Activated CD4-positive, alpha-beta T cell treated with anti-CD3 and anti-CD28 coated beads for 4 hours (primary cell): ENCODE results near the gene AP3D1.

ENCODE experiments used
- DNase-seq, 2 donors: peaks; one replicate each; pipeline ENCODE4 v3.0.0-alpha.2; 2020

The AP3D1 gene

GRCh38 chr19:2126879-2127518 lies 24.4 kb downstream of the AP3D1 start:
- DNase-seq: no peak

- DNase-seq: no peak
Observed at GRCh38 chr19:2123682-2124387, 27.5 kb downstream of the AP3D1 start.

GRCh38 chr19:2122982-2123381 lies 28.4 kb downstream of the AP3D1 start:
- DNase-seq: no peak

- no peak for DNase-seq
Observed at GRCh38 chr19:2122251-2122650, 29.1 kb downstream of the AP3D1 start.

GRCh38 chr19:2121416-2122051 lies 29.8 kb downstream of the AP3D1 start:
- no peak for DNase-seq

- no peak for DNase-seq
Observed at GRCh38 chr19:2120821-2121220, 30.5 kb downstream of the AP3D1 start.

- DNase-seq: no peak
Observed at GRCh38 chr19:2119921-2120785, 31.2 kb downstream of the AP3D1 start.

- no peak for DNase-seq
Observed at GRCh38 chr19:2118438-2118837, 32.9 kb downstream of the AP3D1 start.

GRCh38 chr19:2117215-2117960 lies 34.0 kb downstream of the AP3D1 start:
- no peak for DNase-seq

- DNase-seq: no peak
Observed at GRCh38 chr19:2116507-2116906, 34.9 kb downstream of the AP3D1 start.

GRCh38 chr19:2115911-2116426 lies 35.4 kb downstream of the AP3D1 start:
- no peak for DNase-seq

GRCh38 chr19:2115324-2115723 lies 36.0 kb downstream of the AP3D1 start:
- DNase-seq: no peak

GRCh38 chr19:2114821-2115220 lies 36.5 kb downstream of the AP3D1 start:
- DNase-seq: no peak

- no peak for DNase-seq
Observed at GRCh38 chr19:2114218-2114617, 37.1 kb downstream of the AP3D1 start.

- DNase-seq: no peak
Observed at GRCh38 chr19:2113439-2114211, 37.7 kb downstream of the AP3D1 start.

- DNase-seq: no peak
Observed at GRCh38 chr19:2112516-2113320, 38.6 kb downstream of the AP3D1 start.

GRCh38 chr19:2111886-2112285 lies 39.5 kb downstream of the AP3D1 start:
- no peak for DNase-seq

GRCh38 chr19:2111425-2111824 lies 39.9 kb downstream of the AP3D1 start:
- no peak for DNase-seq

GRCh38 chr19:2110822-2111221 lies 40.5 kb downstream of the AP3D1 start:
- DNase-seq: no peak

GRCh38 chr19:2109046-2109864 lies 42.1 kb downstream of the AP3D1 start:
- DNase-seq: no peak
